HK-2 (cell line): Measurements from ENCODE around the gene ABR.
A peak's percentile ranks its signal among the peaks of the same experiment; 100 is the strongest.

Experiments used
- DNase-seq: peaks from one replicate; pipeline ENCODE4 v3.0.0-alpha.2; 2018; ENCODE audit not compliant: unreplicated experiment

ABR gene

GRCh38 chr17:1008008-1008761 is 171.6 kb downstream of the ABR start:
- DNase-seq = no peak

GRCh38 chr17:1007310-1008007 is 172.3 kb downstream of the ABR start:
- DNase-seq = no peak

GRCh38 chr17:1006054-1006453 is 173.7 kb downstream of the ABR start:
- no peak for DNase-seq

- DNase-seq = no peak
These were observed 174.3 kb downstream of the ABR start for GRCh38 chr17:1005361-1005946.

- no peak for DNase-seq
These were observed 174.9 kb downstream of the ABR start for GRCh38 chr17:1004769-1005295.

- DNase-seq = no peak
These were observed 175.6 kb downstream of the ABR start for GRCh38 chr17:1003972-1004768.

- no peak for DNase-seq
These were observed 176.2 kb downstream of the ABR start for GRCh38 chr17:1003633-1003971.

GRCh38 chr17:1002771-1003555 is 176.8 kb downstream of the ABR start:
- DNase-seq = no peak

GRCh38 chr17:1002412-1002753 is 177.4 kb downstream of the ABR start:
- no peak for DNase-seq

- no peak for DNase-seq
These were observed 178.0 kb downstream of the ABR start for GRCh38 chr17:1001640-1002411.

GRCh38 chr17:1000597-1001461 is 179.0 kb downstream of the ABR start:
- no peak for DNase-seq

GRCh38 chr17:998111-998510 is 181.7 kb downstream of the ABR start:
- DNase-seq = no peak

GRCh38 chr17:996554-997344 is 183.0 kb downstream of the ABR start, which contains the start of gene TIMM22:
TSS of gene TIMM22 (plus strand) at chr17:997129. CDS start at chr17:997143, 14 bp downstream.
- peak; percentile 97 for DNase-seq

- DNase-seq = peak; percentile 59
These were observed 184.5 kb downstream of the ABR start for GRCh38 chr17:995324-995723.

- no peak for DNase-seq
These were observed 186.8 kb downstream of the ABR start for GRCh38 chr17:992933-993332.

- no peak for DNase-seq
These were observed 191.2 kb downstream of the ABR start for GRCh38 chr17:988561-988960.

- DNase-seq = no peak
These were observed 191.8 kb downstream of the ABR start for GRCh38 chr17:987931-988330.

GRCh38 chr17:986322-986929 is 193.4 kb downstream of the ABR start:
- no peak for DNase-seq
